WERI-Rb-1 (cell line): Measurements from ENCODE around the gene EHBP1.

Experiments
- DNase-seq: peaks from one replicate; pipeline ENCODE4 v3.0.0-alpha.2; 2020
- H3K27ac ChIP-seq: fragments of 250-450 bp; sonication (Bioruptor Pico); 2 replicates; pipeline ENCODE4 v1.5.1; 2020; ENCODE audit warnings: mild to moderate bottlenecking, moderate library complexity
- H3K27me3 ChIP-seq: fragments of 250-450 bp; sonication (Bioruptor Pico); 2 replicates; pipeline ENCODE4 v1.5.1; 2021; ENCODE audit warnings: mild to moderate bottlenecking, low read depth, moderate library complexity; ENCODE audit not compliant: insufficient read depth, severe bottlenecking
- H3K36me3 ChIP-seq: fragments of 250-450 bp; sonication (Bioruptor Pico); 2 replicates; pipeline ENCODE4 v1.5.1; 2020; ENCODE audit warnings: mild to moderate bottlenecking, moderate library complexity
- H3K4me3 ChIP-seq: 2 replicates; pipeline ENCODE4 v1.5.1; 2011; ENCODE audit warnings: low read depth, mild to moderate bottlenecking, control low read depth, low read length
- H3K9me3 ChIP-seq: fragments of 250-450 bp; sonication (Bioruptor Pico); 2 replicates; pipeline ENCODE4 v1.5.1; 2021; ENCODE audit warnings: mild to moderate bottlenecking, moderate library complexity; ENCODE audit not compliant: severe bottlenecking
- CTCF ChIP-seq: IDR thresholded peaks from 2 replicates; pipeline ENCODE4 v1.5.1; 2011; ENCODE audit warnings: low read depth, mild to moderate bottlenecking, control low read depth, inconsistent platforms, low read length

Gene EHBP1

GRCh38 chr2:63092401-63092800 is 386.9 kb downstream of the EHBP1 start:
- H3K4me3 ChIP-seq: no peak overlapping the region
- no peak for DNase-seq
- no peaks in the 10 kb centered on the region for H3K27me3 ChIP-seq
- TF ChIP-seq CTCF: no peak
- H3K9me3 ChIP-seq: no peaks in the 10 kb centered on the region
- H3K27ac ChIP-seq: no peak overlapping the region
- no peaks in the 10 kb centered on the region for H3K36me3 ChIP-seq

GRCh38 chr2:63092857-63093256 is 387.3 kb downstream of the EHBP1 start:
- no peak for DNase-seq

GRCh38 chr2:63093502-63093901 is 388.0 kb downstream of the EHBP1 start:
- no peaks in the 10 kb centered on the region for H3K36me3 ChIP-seq
- H3K9me3 ChIP-seq: no peaks in the 10 kb centered on the region
- TF ChIP-seq CTCF: no peak
- no peak for DNase-seq
- H3K4me3 ChIP-seq: no peak overlapping the region
- H3K27ac ChIP-seq: no peak overlapping the region
- no peaks in the 10 kb centered on the region for H3K27me3 ChIP-seq

More at GRCh38 chr2:63092857-63093256, 387.3 kb downstream of the EHBP1 start:
- no peak overlapping the region for H3K4me3 ChIP-seq
- H3K9me3 ChIP-seq: no peaks in the 10 kb centered on the region
- no peaks in the 10 kb centered on the region for H3K36me3 ChIP-seq
- TF ChIP-seq CTCF: no peak
- no peaks in the 10 kb centered on the region for H3K27me3 ChIP-seq
- no peak overlapping the region for H3K27ac ChIP-seq
